ENCODE measurements around the gene BNC2.

BNC2 gene

GRCh38 chr9:16385590-16385989, 484.9 kb downstream of the BNC2 start:
- H3K9me3 Mint-ChIP-seq: peaks cover 20% of the 10 kb centered on the region
- H3K4me3 Mint-ChIP-seq: no peak overlapping the region
- no peak overlapping the region for H3K27ac Mint-ChIP-seq
- no peaks in the 10 kb centered on the region for H3K4me1 Mint-ChIP-seq (ENCODE audit: low read depth)
- no peaks in the 10 kb centered on the region for H3K27me3 Mint-ChIP-seq (ENCODE audit: low read depth)
- no peaks in the 10 kb centered on the region for H3K36me3 Mint-ChIP-seq (ENCODE audit: low read depth)
- DNase-seq (ENCODE audit: low spot score): no peak

- Mint-ChIP-seq H3K4me1 (ENCODE audit: low read depth) (no peaks in the 10 kb centered on the region), H3K4me3 (no peak overlapping the region), H3K27me3 (ENCODE audit: low read depth) (no peaks in the 10 kb centered on the region), H3K36me3 (ENCODE audit: low read depth) (no peaks in the 10 kb centered on the region), H3K27ac (no peak overlapping the region), H3K9me3 (peaks cover 18% of the 10 kb centered on the region)
- no peak for DNase-seq (ENCODE audit: low spot score)
Measured at GRCh38 chr9:16384993-16385392, 485.5 kb downstream of the BNC2 start.

- no peak for DNase-seq (ENCODE audit: low spot score)
- no peaks in the 10 kb centered on the region for H3K36me3 Mint-ChIP-seq (ENCODE audit: low read depth)
Measured at GRCh38 chr9:16377311-16377710, 493.2 kb downstream of the BNC2 start.

GRCh38 chr9:16371306-16371705, 499.2 kb downstream of the BNC2 start:
- Mint-ChIP-seq H3K27me3 (ENCODE audit: low read depth) (no peaks in the 10 kb centered on the region), H3K27ac (no peak overlapping the region), H3K4me3 (no peak overlapping the region), H3K4me1 (ENCODE audit: low read depth) (no peaks in the 10 kb centered on the region), H3K36me3 (ENCODE audit: low read depth) (no peaks in the 10 kb centered on the region), H3K9me3 (peaks cover 16% of the 10 kb centered on the region)
- DNase-seq (ENCODE audit: low spot score): no peak

More at GRCh38 chr9:16377311-16377710, 493.2 kb downstream of the BNC2 start:
- Mint-ChIP-seq H3K4me1 (ENCODE audit: low read depth) (no peaks in the 10 kb centered on the region), H3K27me3 (ENCODE audit: low read depth) (no peaks in the 10 kb centered on the region), H3K27ac (no peak overlapping the region), H3K4me3 (no peak overlapping the region), H3K9me3 (peaks cover 4% of the 10 kb centered on the region)

- Mint-ChIP-seq H3K4me1 (ENCODE audit: low read depth) (no peaks in the 10 kb centered on the region), H3K27ac (no peak overlapping the region), H3K27me3 (ENCODE audit: low read depth) (no peaks in the 10 kb centered on the region), H3K9me3 (peaks cover 22% of the 10 kb centered on the region), H3K4me3 (no peak overlapping the region), H3K36me3 (ENCODE audit: low read depth) (no peaks in the 10 kb centered on the region)
- DNase-seq (ENCODE audit: low spot score): no peak
Measured at GRCh38 chr9:16370647-16371046, 499.8 kb downstream of the BNC2 start.

GRCh38 chr9:16369427-16369826, 501.0 kb downstream of the BNC2 start:
- DNase-seq (ENCODE audit: low spot score): no peak

GRCh38 chr9:16368237-16369087, 502.0 kb downstream of the BNC2 start:
- H3K36me3 Mint-ChIP-seq (ENCODE audit: low read depth): no peaks in the 10 kb centered on the region
- H3K27me3 Mint-ChIP-seq (ENCODE audit: low read depth): no peaks in the 10 kb centered on the region
- no peak for DNase-seq (ENCODE audit: low spot score)
- H3K4me1 Mint-ChIP-seq (ENCODE audit: low read depth): no peaks in the 10 kb centered on the region
- H3K27ac Mint-ChIP-seq: no peak overlapping the region
- H3K4me3 Mint-ChIP-seq: no peak overlapping the region
- peaks cover 22% of the 10 kb centered on the region for H3K9me3 Mint-ChIP-seq

More at GRCh38 chr9:16369427-16369826, 501.0 kb downstream of the BNC2 start:
- Mint-ChIP-seq H3K4me3 (no peak overlapping the region), H3K4me1 (ENCODE audit: low read depth) (no peaks in the 10 kb centered on the region), H3K9me3 (peaks cover 22% of the 10 kb centered on the region), H3K27me3 (ENCODE audit: low read depth) (no peaks in the 10 kb centered on the region), H3K27ac (no peak overlapping the region), H3K36me3 (ENCODE audit: low read depth) (no peaks in the 10 kb centered on the region)

- H3K36me3 Mint-ChIP-seq (ENCODE audit: low read depth): no peaks in the 10 kb centered on the region
- no peak for DNase-seq (ENCODE audit: low spot score)
- no peaks in the 10 kb centered on the region for H3K27me3 Mint-ChIP-seq (ENCODE audit: low read depth)
- no peak overlapping the region for H3K27ac Mint-ChIP-seq
- H3K4me3 Mint-ChIP-seq: no peak overlapping the region
- H3K9me3 Mint-ChIP-seq: peaks cover 22% of the 10 kb centered on the region
- H3K4me1 Mint-ChIP-seq (ENCODE audit: low read depth): no peaks in the 10 kb centered on the region
Measured at GRCh38 chr9:16367605-16368231, 502.8 kb downstream of the BNC2 start.

- no peak overlapping the region for H3K27ac Mint-ChIP-seq
- no peaks in the 10 kb centered on the region for H3K36me3 Mint-ChIP-seq (ENCODE audit: low read depth)
- no peak for DNase-seq (ENCODE audit: low spot score)
- H3K27me3 Mint-ChIP-seq (ENCODE audit: low read depth): no peaks in the 10 kb centered on the region
- no peak overlapping the region for H3K4me3 Mint-ChIP-seq
- peaks cover 13% of the 10 kb centered on the region for H3K9me3 Mint-ChIP-seq
- no peaks in the 10 kb centered on the region for H3K4me1 Mint-ChIP-seq (ENCODE audit: low read depth)
Measured at GRCh38 chr9:16364347-16364746, 506.1 kb downstream of the BNC2 start.

- Mint-ChIP-seq H3K27ac (no peak overlapping the region), H3K9me3 (peaks cover 17% of the 10 kb centered on the region), H3K4me1 (ENCODE audit: low read depth) (no peaks in the 10 kb centered on the region), H3K27me3 (ENCODE audit: low read depth) (no peaks in the 10 kb centered on the region), H3K36me3 (ENCODE audit: low read depth) (no peaks in the 10 kb centered on the region), H3K4me3 (no peak overlapping the region)
- no peak for DNase-seq (ENCODE audit: low spot score)
Measured at GRCh38 chr9:16363916-16364315, 506.6 kb downstream of the BNC2 start.

- peaks cover 17% of the 10 kb centered on the region for H3K9me3 Mint-ChIP-seq
- no peaks in the 10 kb centered on the region for H3K27me3 Mint-ChIP-seq (ENCODE audit: low read depth)
- no peak for DNase-seq (ENCODE audit: low spot score)
- H3K36me3 Mint-ChIP-seq (ENCODE audit: low read depth): no peaks in the 10 kb centered on the region
- H3K27ac Mint-ChIP-seq: no peak overlapping the region
- no peaks in the 10 kb centered on the region for H3K4me1 Mint-ChIP-seq (ENCODE audit: low read depth)
- no peak overlapping the region for H3K4me3 Mint-ChIP-seq
Measured at GRCh38 chr9:16363073-16363781, 507.2 kb downstream of the BNC2 start.

GRCh38 chr9:16361939-16362338, 508.5 kb downstream of the BNC2 start:
- no peaks in the 10 kb centered on the region for H3K27me3 Mint-ChIP-seq (ENCODE audit: low read depth)
- no peaks in the 10 kb centered on the region for H3K4me1 Mint-ChIP-seq (ENCODE audit: low read depth)
- no peak for DNase-seq (ENCODE audit: low spot score)
- H3K36me3 Mint-ChIP-seq (ENCODE audit: low read depth): no peaks in the 10 kb centered on the region
- no peak overlapping the region for H3K27ac Mint-ChIP-seq
- no peak overlapping the region for H3K4me3 Mint-ChIP-seq
- peaks cover 14% of the 10 kb centered on the region for H3K9me3 Mint-ChIP-seq

GRCh38 chr9:16361118-16361517, 509.4 kb downstream of the BNC2 start:
- Mint-ChIP-seq H3K27me3 (ENCODE audit: low read depth) (no peaks in the 10 kb centered on the region), H3K9me3 (peaks cover 9% of the 10 kb centered on the region), H3K4me1 (ENCODE audit: low read depth) (no peaks in the 10 kb centered on the region), H3K4me3 (no peak overlapping the region), H3K27ac (no peak overlapping the region), H3K36me3 (ENCODE audit: low read depth) (no peaks in the 10 kb centered on the region)
- no peak for DNase-seq (ENCODE audit: low spot score)

- Mint-ChIP-seq H3K27ac (no peak overlapping the region), H3K36me3 (ENCODE audit: low read depth) (no peaks in the 10 kb centered on the region)
- DNase-seq (ENCODE audit: low spot score): no peak
Measured at GRCh38 chr9:16360247-16360646, 510.2 kb downstream of the BNC2 start.

More at GRCh38 chr9:16360247-16360646, 510.2 kb downstream of the BNC2 start:
- Mint-ChIP-seq H3K9me3 (peaks cover 4% of the 10 kb centered on the region), H3K27me3 (ENCODE audit: low read depth) (no peaks in the 10 kb centered on the region), H3K4me3 (no peak overlapping the region), H3K4me1 (ENCODE audit: low read depth) (no peaks in the 10 kb centered on the region)
